Stimulated activated CD8-positive, alpha-beta memory T cell treated with anti-CD3 and anti-CD28 coated beads, Interleukin-12 subunit alpha, Interleukin-12 subunit beta, amount 100 ng/mL, for 1 hour (primary cell): Measurements from ENCODE around the gene USH1C.

Source experiments
- DNase-seq: peaks from one replicate; pipeline ENCODE4 v3.0.0-alpha.2; 2020; ENCODE audit warnings: low read depth

The USH1C gene

DNA sequence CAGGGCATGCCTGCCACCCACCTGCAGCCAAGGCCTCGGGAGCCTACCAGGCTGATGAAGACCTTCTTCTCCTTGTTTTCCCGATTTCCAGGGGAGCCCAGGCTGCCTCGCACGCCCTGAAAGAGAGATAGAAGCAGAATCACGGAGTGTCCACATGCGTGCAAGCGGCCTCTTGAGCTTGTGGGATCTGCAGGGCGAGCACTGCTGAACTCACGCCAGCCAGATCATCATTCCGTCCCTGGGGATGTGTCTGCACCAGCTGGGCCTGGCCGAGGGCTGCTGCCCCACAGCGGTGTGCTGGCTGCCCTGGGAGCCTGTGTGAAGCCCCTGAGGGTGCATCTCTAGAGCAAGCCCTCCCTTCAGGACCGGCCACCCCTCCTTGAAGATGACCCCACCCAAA, 17.9 kb downstream of the USH1C start:
- DNase-seq, result no peak

DNA sequence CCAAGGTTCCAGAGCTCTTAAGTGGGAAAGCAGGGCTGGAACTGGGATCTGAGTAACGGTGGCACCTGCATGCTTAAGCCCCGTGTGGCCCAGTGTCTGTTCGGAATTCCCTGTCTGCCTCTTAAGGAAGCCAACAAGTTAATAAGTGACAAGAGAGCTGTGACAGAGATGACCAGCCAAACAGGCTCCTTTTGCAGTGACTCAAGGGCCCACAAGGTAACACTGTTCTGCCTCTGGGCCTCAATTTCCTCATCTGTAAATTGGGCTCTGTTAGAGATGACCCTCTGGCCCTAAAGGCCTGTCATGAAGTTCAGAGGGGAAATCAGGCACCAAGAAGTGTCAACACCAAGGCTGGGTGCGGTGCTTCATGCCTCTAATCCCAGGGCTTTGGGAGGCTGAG, 18.6 kb downstream of the USH1C start:
- DNase-seq, result no peak

DNA sequence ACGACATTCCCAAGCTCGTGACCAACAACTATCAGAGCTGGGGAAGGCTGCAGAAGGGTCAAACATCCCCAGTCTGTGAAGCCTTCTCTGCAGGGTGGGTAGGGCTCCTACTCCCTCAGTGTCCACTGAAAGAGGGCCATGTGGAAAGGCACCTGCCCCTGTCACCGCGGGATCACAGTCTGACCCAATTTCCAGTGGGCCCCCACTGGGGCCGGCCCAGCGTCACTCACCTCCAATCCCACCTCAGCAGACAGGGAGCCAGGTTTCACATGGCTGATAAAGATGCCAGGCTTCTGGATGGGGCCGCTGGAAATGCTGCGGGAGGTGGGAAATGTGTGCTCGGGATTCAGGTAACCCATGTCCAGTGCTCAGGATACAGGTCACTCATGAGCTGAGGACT, 20.0 kb downstream of the USH1C start:
- DNase-seq, result no peak

DNA sequence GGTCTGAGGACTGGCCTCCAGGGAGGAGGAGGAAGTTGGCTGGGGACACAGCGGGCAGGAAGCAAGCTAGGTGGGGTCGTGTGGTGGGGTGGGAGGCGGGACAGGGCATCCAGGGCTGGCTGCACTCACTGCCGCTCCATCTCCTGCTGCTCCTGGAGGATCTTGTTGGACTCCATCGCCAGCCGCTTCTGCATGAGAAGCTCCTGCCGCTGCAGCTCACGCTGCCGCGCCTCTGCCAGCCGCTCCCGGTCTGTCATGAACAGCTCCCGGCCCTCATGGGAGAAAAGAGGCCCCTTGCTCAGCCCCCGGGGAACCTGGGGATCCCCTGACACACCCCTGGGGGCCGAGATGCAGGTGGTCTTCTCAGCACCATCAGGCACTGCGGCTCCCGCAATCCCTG, 21.6 kb downstream of the USH1C start:
- DNase-seq, result no peak

DNA sequence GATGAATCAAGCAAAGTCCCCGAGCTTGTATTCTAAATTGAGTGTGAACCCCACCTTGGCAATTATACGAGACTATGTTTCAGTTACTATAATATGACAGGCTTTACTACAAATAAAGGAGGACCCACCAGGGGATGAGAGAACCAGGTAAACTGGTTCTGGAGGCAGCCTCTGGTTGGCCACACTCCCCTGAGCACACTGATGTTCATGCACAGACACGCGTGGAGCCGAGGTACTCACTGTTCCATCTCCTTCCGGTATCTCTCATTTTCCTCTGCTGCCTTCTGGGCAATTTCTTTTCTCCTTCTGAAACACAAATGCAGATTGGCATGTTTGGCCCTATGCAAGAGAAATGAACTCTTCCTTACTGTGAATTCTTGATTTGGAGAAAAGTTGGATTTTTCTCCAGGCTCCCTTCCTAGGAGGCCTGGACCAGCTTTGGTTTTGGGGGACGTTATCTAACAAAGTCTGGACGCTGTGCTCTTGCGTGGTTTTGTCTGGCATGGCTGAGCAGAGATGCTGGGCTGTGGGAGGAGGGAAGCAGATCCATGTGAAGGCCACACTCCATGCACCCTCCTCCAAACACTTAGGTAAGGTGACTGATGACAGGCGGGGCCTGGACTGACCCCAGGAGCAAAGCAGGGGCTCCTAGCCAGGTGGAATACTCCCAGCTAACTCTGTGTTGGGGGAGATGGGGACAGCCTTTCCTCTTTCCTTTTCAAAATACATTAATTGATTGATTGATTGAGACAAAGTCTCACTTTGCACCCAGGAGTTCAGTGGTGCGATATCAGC, 22.9 kb downstream of the USH1C start:
- DNase-seq, result no peak

DNA sequence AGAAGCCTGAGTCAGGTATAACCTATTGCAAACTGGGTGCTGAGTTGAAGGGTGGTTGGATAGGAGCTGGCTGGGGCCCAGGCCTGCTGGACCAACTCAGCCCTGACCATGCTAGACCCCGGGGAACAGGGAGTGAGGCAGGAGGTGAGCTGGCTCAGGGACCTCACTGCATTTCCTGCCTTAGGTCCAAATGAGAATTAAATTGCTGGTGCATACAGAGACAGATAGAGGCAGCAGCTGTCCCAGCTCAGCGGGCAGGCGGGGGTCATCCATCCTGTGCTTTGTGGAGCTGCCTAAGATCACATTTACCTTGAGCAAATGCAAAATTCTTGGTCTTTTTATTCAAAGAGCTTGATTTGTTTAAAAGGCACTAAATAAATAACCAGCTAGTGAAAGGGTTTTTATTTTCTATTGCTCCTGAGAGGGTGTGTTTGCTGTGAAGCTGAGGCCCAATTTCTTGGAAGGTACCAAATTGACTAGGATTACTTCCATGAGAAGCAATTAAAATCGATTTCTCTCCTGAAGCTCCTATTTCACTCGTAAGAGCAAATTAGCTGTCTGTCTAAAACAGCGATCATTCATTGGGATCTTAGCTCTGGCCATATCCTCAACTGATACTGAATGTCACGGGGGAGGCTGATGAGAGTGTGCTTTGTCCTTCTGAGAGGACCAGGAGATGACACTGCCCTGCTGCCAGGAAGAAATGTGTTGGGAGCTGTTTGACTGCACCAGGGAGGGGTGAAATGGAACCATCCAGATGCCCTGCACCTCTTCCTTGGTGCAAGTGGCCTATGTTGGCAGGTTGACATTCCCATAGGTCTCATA, 24.9 kb downstream of the USH1C start:
- no peak for DNase-seq

DNA sequence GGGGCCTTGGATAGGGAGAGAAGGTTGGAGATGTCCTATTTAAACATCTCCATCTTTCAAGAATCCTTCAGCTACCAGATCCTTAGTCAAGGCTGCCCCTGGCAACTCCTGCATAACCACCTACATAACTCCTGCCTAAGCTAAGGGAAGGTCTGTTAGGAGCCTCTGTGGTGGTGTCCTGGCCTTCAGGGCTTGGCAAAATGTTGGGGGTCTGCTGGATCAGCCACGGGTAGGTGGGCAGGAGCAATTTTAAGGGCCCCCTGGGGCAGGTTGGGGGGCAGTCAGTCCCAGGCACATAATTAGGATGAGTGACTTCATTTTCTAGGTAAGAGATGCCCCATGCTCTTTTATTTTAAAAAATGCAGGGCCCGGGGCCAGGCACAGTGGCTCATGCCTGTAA, 25.9 kb downstream of the USH1C start:
- DNase-seq, result no peak

DNA sequence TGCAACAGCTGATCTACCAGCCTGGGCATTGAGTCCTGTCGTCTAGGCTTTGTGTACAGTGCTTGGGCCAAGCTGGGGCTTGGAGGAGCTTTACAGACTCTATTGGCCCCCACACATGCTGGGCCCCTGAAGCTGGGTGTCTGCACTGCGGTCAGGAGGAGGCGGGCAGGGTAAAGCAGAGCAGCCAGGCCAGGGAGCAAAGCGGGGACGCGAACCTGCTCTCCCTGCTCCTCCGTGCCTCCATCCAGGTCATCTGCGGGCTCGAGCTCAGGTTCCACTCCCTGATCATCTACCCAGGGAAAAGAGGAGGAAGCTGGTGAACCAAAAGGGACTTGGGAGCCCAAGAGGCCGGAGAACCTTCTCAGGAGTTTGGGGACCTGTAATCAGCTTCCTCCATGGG, 27.0 kb downstream of the USH1C start:
- DNase-seq, result no peak

DNA sequence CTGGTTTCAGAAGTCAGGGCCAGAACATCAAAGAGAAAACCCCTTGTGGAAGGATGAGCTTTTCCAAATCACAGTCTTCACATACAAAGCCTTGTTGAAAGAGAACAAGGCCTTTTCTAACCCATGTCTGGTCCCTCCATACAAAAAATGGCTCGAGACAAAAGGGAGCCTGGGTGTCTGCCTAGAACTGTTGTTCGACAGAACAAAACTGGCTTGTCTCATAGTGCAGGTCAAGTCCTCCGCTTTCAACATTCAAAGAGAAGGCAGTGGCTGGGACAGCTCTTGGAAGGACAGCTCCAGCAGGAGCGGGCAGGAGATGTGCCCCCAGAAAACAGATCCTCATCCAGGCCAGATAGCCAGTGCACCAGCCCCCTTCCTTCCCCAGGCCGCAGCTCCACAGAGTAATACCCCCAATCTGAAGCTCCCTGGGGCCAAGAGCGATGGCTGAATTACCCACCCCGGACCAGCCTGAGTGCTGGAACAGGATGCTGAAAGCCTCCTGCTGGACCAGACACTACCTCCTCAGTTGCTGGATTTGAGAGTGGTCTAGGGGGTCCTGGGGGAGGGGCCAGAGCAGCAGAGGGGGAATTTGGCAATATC, 27.6 kb downstream of the USH1C start:
- DNase-seq, result no peak

DNA sequence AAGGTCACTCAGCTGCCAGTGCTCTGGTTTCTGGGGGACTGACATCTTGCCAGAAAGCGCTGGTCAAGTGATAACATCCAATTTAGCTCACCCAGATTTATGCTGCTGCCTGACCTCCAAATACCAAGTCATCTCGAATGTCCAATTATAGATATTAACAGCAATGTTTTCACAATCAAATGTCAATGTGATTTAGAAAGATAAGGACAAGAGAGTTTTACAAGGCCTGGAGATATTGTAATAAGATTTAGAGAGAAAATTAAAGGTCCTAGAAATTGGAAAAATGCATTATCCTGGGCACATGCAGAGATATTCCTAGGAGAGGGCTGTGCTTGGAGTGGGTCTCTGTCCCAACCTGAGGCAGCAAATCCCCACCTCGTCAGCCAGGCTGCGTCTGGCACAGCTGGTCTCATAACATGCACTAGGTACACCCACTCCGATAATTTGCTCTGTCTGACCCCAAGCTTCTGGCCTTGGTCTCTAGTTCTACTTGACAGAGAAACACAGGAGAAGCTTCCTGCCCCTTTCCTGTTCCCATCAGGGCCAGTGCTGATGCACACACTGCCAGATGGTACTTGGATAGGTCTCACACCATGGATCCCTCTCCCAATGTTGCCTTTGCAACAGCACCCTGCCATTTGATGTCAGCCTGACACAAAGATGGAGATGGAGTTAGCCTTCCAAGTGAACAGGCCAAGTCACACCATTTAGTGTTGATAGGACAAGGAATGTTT, 28.6 kb downstream of the USH1C start:
- DNase-seq, result no peak

DNA sequence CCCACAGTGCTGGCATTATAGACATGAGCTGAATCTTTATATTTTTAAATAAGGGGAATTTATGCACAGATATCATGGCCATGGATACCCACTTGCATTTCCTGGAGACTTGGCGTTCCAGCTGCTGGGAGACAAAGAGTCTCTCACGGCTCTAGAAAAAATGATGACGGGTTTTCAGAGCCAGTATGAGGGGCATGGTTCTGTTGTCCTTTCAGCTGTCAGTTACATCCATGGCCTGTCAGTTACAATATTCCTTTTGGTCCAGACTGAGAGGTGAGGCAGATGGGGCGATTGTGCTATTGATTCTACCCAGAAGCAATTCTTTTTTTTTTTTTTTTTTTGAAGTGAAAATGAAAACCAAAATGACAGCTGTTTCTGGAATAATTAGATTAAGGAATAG, 29.7 kb downstream of the USH1C start:
- DNase-seq, result no peak

DNA sequence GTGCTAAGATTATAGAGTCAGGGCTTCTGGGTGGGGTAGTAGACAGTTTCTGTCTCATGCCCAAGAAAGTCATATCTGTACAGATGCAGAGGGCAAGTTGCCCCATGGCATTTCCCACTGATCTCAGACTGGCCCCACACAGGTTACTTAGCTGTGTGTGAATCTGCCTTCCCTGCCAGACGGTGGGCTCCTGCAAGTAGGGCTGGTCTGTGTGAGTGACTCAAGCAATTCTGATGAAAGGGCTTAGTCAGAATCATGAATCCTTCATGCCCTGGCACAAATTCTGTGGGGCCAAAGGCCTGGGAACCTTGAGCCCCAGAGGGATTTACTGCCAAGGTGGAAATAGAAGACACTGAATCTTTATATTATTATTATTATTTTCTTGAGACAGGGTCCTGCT, 30.4 kb downstream of the USH1C start:
- DNase-seq, result no peak

DNA sequence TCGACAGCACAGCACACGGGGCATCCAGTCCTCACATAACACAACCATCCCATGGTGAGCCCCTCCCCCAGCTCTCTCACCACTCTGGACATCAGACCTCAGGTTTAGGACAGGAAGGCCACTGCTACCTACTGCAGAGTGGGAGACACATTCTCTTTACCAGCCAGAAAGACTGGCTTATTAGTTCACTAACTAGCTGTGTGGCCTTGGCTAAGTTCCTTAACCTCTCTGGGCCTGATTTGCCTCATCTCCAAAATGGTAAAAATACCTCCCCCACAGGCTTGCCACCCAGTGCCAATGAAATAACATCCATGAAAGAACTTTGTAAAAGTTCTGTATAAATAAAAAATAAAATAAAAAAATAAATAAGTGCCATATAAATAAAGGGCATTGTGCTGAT, 32.1 kb downstream of the USH1C start:
- DNase-seq, result no peak

DNA sequence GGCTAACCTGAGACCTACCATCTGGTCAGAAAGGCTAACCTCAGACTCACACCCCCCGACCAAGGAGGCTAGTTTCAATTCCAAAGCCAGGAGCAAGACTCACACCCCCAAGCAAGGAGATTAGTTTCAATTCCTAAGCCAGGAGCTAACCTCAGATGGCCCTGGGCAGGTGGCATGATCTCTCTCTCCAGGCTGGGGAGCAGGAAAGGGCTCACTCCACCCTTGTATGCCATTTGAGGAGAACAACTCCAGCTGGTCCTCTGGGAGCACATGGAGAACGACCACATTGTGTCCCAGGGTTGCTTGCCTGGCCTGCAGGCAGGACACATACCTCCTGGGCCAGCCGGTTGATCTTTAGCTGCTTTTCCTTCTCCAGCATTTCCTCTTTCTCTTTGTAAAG, 32.6 kb downstream of the USH1C start:
- DNase-seq, result no peak

DNA sequence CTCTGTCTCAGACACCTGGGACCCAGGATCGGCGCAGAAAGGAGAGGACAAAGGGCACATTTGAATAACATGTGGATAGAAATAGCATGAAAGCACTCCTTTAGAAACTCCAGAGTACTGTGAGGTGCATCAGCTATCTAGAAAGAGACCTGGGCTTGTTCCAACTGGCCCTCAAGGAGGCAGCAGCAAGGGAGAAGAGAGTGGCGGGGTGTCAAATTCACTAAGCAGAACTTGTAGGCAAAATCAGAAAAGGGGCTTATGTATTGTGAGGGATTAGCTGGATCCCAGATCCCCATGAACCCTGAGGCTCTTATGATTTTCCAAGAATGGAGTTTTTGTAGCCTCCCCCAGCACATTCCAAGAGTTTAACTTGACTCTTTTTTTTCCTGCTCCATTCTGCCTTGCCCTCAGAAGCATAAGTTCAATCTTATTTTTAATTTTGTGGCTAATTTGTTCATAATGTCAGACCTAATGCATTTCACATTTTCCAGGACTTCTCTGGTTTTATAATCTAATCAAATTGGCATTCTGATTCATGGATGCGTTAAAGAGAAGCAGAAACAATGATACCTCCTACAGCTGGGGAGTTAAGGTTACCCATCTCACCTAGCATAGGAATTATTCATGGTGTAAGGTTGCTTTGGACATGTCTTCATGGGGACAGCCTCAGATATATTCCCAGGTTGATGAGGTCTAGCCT, 33.6 kb downstream of the USH1C start:
- DNase-seq, result no peak

DNA sequence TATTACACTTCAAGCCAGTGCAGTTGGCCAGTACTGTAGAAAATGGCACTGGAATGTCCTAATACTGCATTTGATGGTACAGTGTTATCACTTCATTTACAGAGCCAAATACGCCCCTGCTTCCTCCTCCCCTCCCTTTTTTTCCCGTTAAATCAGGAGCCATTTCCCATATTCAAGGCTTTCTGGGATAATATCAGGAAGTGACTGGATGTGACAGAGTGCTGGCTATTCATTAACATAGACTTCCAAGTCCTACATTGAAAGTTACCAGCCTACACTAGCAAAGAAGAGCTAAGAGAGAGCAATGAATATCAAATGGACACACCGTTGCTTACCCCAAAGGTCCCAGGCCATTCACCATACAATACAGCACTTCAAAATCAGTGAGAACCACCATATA, 35.4 kb downstream of the USH1C start:
- no peak for DNase-seq

DNA sequence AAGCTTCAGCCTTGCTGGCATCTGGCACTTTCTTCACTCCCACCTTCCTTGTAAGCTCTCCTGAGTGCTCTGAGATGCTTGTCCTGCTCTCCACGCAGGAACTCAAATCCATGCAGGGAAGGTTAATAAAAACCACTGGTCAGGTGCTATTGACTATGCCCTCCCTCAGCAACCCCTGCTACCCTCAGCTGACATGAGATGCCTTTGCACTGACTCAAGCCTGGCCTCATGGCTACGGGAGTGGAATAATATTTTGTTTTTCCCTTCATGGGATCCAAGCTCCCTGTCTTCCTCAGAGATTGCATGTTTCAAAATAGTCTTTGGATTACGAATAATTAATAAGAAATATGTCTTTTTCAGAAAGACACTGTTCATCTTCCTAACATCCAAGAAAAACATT, 35.9 kb downstream of the USH1C start:
- no peak for DNase-seq

DNA sequence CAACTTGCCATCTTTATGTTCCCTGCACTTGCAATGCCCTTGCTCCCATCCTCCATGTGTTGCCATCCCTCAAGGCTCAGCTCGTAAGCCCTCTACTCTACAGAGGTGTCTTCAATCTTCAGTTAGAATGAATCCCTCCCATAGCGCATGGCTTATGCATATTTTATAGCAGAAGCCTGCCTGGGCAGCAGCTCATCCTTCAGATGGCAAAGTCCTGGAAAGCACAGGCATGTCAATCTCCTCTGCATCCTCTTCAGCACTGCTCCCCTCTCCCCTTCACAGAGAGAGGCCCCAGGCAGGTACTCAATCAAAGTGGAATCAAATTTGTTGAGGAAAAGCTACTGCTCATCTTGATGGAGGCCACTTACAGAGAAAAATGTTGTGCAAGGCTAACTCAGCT, 36.4 kb downstream of the USH1C start:
- no peak for DNase-seq

DNA sequence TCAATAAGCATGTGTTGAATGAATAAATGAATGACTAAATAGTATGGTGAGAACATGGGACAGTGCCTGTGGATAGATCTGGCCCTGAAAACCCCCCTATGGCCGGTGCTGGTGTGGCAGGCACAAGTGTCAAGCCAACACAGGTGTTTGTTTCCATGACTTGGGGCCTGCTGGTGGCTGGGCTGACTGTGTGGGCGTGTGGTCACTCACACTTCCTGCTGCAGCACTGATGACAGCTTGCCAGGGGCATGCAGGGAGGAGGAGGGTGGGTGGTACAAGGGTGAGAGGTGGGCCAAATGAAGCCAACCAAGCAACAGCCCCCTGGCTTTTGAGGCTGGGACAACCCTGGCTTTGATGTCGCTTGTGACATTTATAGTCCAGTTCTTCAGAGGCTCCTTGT, 37.3 kb downstream of the USH1C start:
- no peak for DNase-seq

DNA sequence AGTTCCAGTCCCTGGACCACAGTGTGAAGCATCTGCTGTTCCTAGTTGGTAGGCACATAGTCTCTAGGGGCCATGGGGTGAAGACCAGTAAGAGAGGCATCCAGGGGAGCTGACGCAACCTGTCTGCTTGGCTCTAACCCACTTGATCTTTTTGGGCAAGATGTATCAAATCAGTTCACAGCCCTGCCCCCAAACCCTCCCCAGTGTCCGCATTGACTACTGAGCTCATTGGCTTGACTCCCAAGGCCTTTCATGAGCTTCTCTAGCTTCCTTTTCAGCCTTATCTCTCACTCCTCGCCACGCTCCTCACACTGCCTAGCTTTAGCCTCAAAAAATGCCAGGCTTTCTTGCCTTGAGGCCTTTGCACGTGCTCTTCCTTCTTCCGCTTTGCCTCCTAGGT, 37.9 kb downstream of the USH1C start:
- no peak for DNase-seq

DNA sequence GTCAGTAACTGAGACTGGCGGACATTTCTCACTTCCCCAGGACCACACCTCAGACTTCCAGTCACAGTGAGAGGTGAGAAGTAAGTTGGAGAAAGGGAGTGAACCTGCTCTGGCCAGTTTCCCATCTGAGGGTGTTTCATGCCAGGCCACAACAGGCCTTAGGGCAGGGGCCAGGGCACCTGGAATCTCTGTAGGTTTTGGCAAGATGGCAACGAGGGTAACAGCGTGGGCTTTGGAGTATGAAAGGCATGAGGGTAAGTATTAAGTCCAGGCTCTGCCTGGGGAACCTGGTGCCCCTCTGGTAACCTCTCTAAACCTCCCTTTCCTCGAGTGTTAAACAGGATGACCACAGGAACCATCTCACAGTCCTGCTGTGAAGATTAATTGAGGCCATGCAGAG, 39.1 kb downstream of the USH1C start:
- DNase-seq, result no peak
